Endodermal cell (in vitro differentiated cells): ENCODE measurements around the gene CALD1. TPM values are rescaled to one million over a fixed set of nuclear protein-coding genes. Genes with fewer than 3 reads are reported as not detected.
"Not testable (repeated sequence)": the region's sequence is repeated elsewhere in the genome, so short reads cannot be mapped to it uniquely, and the experiment has no call there.

Source experiments
- DNase-seq: peaks from one replicate; pipeline ENCODE4 v3.0.0-alpha.2; 2017
- H3K27ac ChIP-seq: 2 replicates; pipeline ENCODE4 v1.5.1; 2013; ENCODE audit warnings: mild to moderate bottlenecking, low read depth, low read length, moderate library complexity
- H3K27me3 ChIP-seq: 2 replicates; pipeline ENCODE4 v1.6.1; 2013; ENCODE audit warnings: mild to moderate bottlenecking, low read length, moderate library complexity; ENCODE audit not compliant: insufficient read depth, control insufficient read depth, poor library complexity, severe bottlenecking
- H3K36me3 ChIP-seq: 2 replicates; pipeline ENCODE4 v1.7.0; 2013; ENCODE audit warnings: mild to moderate bottlenecking, low read length, moderate library complexity; ENCODE audit not compliant: control insufficient read depth, insufficient read depth
- H3K4me1 ChIP-seq: one replicate; pipeline ENCODE4 v1.7.0; 2013; ENCODE audit warnings: low read length; ENCODE audit not compliant: control insufficient read depth, insufficient read depth
- H3K4me3 ChIP-seq: 2 replicates; pipeline ENCODE4 v1.5.1; 2013; ENCODE audit warnings: mild to moderate bottlenecking, low read length, moderate library complexity
- H3K9ac ChIP-seq: 2 replicates; pipeline ENCODE4 v1.6.1; 2013; ENCODE audit warnings: mild to moderate bottlenecking, low read length, moderate library complexity; ENCODE audit not compliant: poor library complexity, severe bottlenecking; ENCODE audit errors: extremely low read depth
- H3K9me3 ChIP-seq: 2 replicates; pipeline ENCODE4 v1.6.1; 2013; ENCODE audit warnings: mild to moderate bottlenecking, low read length, moderate library complexity; ENCODE audit not compliant: control insufficient read depth
- H3K27ac Mint-ChIP-seq: 2 replicates; pipeline ENCODE4 v1.8.0; 2020; ENCODE audit warnings: mixed read lengths
- H3K27me3 Mint-ChIP-seq: 2 replicates; pipeline ENCODE4 v1.8.0; 2021; ENCODE audit warnings: mild to moderate bottlenecking, mixed read lengths; ENCODE audit not compliant: insufficient read depth
- H3K36me3 Mint-ChIP-seq: 2 replicates; pipeline ENCODE4 v1.8.0; 2020; ENCODE audit warnings: low read depth, mixed read lengths
- H3K4me1 Mint-ChIP-seq: 2 replicates; pipeline ENCODE4 v1.8.0; 2020; ENCODE audit warnings: mixed read lengths
- H3K4me3 Mint-ChIP-seq: 2 replicates; pipeline ENCODE4 v1.8.0; 2020; ENCODE audit warnings: mild to moderate bottlenecking, moderate library complexity, mixed read lengths
- H3K9me3 Mint-ChIP-seq: 2 replicates; pipeline ENCODE4 v1.8.0; 2020; ENCODE audit warnings: mild to moderate bottlenecking, mixed read lengths
- CTCF ChIP-seq: fragments of 200-600 bp; sonication (generic); conservative IDR thresholded peaks from 2 replicates; pipeline ENCODE4 v1.5.0; 2021; ENCODE audit warnings: antibody characterized with exemption, mild to moderate bottlenecking
- WGBS, 2 experiments: methylation state at CpG; one replicate each; pipeline versions ENCODE4 v1.1.5 to v1.1.7; 2013; ENCODE audit warnings: missing lambda C conversion rate in 2 of 2, mixed read lengths in 1 of 2; ENCODE audit not compliant: insufficient coverage in 1 of 2, insufficient read length in 1 of 2; 5-methylcytosine and 5-hydroxymethylcytosine counted together
- total RNA-seq, 2 donors: library from RNA; stranded (reverse); fragmentation: NEBNext Ultra II Directional in 1 of 2; extraction: Animal tissue kit (Norgen Biotek cat#: 25700) in 1 of 2; gene quantifications; 2 replicates in 1 of 2; 3 replicates in 1 of 2; pipeline ENCODE4 v1.2.1, GENCODE V29; 2021

Gene CALD1
- total RNA-seq, 2 donors from 2014 or later: 111 to 132 TPM

- Mint-ChIP-seq H3K9me3 (no peaks in the 10 kb centered on the region), H3K27me3 (no peaks in the 10 kb centered on the region), H3K4me3 (no peak overlapping the region), H3K36me3 (peaks cover 32% of the 10 kb centered on the region), H3K4me1 (no peaks in the 10 kb centered on the region), H3K27ac (no peak overlapping the region)
- 98% methylated on average over 3 of the region's 4 CpGs; no CpG with 5 or more reads in 1 of the 2 experiments for WGBS, 2 experiments
- Histone ChIP-seq H3K36me3 (peaks cover 60% of the 10 kb centered on the region), H3K9me3 (no peaks in the 10 kb centered on the region), H3K9ac (no peak overlapping the region), H3K27me3 (no peaks in the 10 kb centered on the region), H3K4me1 (no peaks in the 10 kb centered on the region), H3K27ac (no peak overlapping the region), H3K4me3 (no peak overlapping the region)
- TF ChIP-seq CTCF: no peak
- no peak for DNase-seq
These were observed 188.7 kb downstream of the CALD1 start for GRCh38 chr7:134968110-134968509.

- H3K9ac ChIP-seq, H3K4me3 ChIP-seq, H3K36me3 ChIP-seq, H3K27me3 ChIP-seq, H3K27ac ChIP-seq, H3K4me1 Mint-ChIP-seq, H3K36me3 Mint-ChIP-seq, H3K27ac Mint-ChIP-seq, H3K4me1 ChIP-seq, H3K4me3 Mint-ChIP-seq, DNase-seq, H3K9me3 ChIP-seq: not testable (repeated sequence)
- Mint-ChIP-seq H3K9me3 (peaks cover 12% of the 10 kb centered on the region), H3K27me3 (peaks cover 26% of the 10 kb centered on the region)
- WGBS, 2 experiments: 91% methylated on average over 3 of the region's 3 CpGs; no CpG with 5 or more reads in 1 of the 2 experiments
These were observed 202.2 kb downstream of the CALD1 start for GRCh38 chr7:134981645-134982044.

GRCh38 chr7:134985894-134986362 lies 206.5 kb downstream of the CALD1 start:
- Mint-ChIP-seq H3K9me3 (no peaks in the 10 kb centered on the region), H3K27ac (peak overlapping the region; percentile 97), H3K4me1 (peaks cover 15% of the 10 kb centered on the region), H3K27me3 (peaks cover 5% of the 10 kb centered on the region), H3K4me3 (peak overlapping the region; percentile 88), H3K36me3 (peaks cover 9% of the 10 kb centered on the region)
- Histone ChIP-seq H3K4me1 (no peaks in the 10 kb centered on the region), H3K4me3 (peak overlapping the region; percentile 96), H3K36me3 (peaks cover 17% of the 10 kb centered on the region), H3K27me3 (no peaks in the 10 kb centered on the region), H3K27ac (no peak overlapping the region), H3K9me3 (no peaks in the 10 kb centered on the region), H3K9ac (peak overlapping the region; percentile 78)
- DNase-seq: no peak
- TF ChIP-seq CTCF: no peak
- 65 to 68% methylated on average over 7 to 8 of the region's 8 CpGs for WGBS, 2 experiments
